OCI-LY7 (cell line): Measurements from ENCODE around the gene NXPH3. TPM values are rescaled to one million over a fixed set of nuclear protein-coding genes. Genes with fewer than 3 reads are reported as not detected.

Experiments used
- BruUV-seq: library from RNA; stranded (reverse); fragments of 400-500 nt; replicated peaks from 2 replicates; lab custom pipeline; 2021; lab: Mats Ljungman, UMichigan
- CTCF ChIA-PET: fragments of 300-600 bp; sonication (Branson Sonifier 250); formaldehyde crosslinking; loops from one replicate; lab custom pipeline; 2022; ENCODE audit warnings: antibody characterized with exemption; ENCODE audit not compliant: unreplicated experiment; lab: Charles Lee
- POLR2A ChIA-PET: fragments of 300-600 bp; sonication (Branson Sonifier 250); formaldehyde crosslinking; loops from one replicate; lab custom pipeline; 2022; ENCODE audit warnings: antibody characterized with exemption; lab: Charles Lee
- DNase-seq: peaks from one replicate; pipeline ENCODE4 v3.0.0-alpha.2; 2015; ENCODE audit warnings: low spot score
- H2AFZ ChIP-seq: fragments of 200-600 bp; sonication (generic), shearing (Covaris generic); 2 replicates; pipeline ENCODE4 v1.6.1; 2014; ENCODE audit warnings: mild to moderate bottlenecking, antibody characterized with exemption, low read length, moderate library complexity
- H3K27ac ChIP-seq: fragments of 200-600 bp; sonication (generic); 2 replicates; pipeline ENCODE4 v1.5.1; 2014; ENCODE audit warnings: mixed run types, low read depth, mild to moderate bottlenecking, moderate library complexity, low read length, inconsistent platforms; ENCODE audit not compliant: poor library complexity, severe bottlenecking
- H3K36me3 ChIP-seq: fragments of 200-600 bp; sonication (generic); 2 replicates; pipeline ENCODE4 v1.6.1; 2014; ENCODE audit warnings: mild to moderate bottlenecking, antibody characterized with exemption, low read length, moderate library complexity, mixed read lengths; ENCODE audit not compliant: insufficient read depth
- H3K4me1 ChIP-seq: fragments of 200-600 bp; sonication (generic); 2 replicates; pipeline ENCODE4 v1.5.1; 2014; ENCODE audit warnings: mild to moderate bottlenecking, low read length; ENCODE audit not compliant: insufficient read depth, poor library complexity, severe bottlenecking
- H3K4me2 ChIP-seq: fragments of 200-600 bp; sonication (generic); 2 replicates; pipeline ENCODE4 v1.6.1; 2014; ENCODE audit warnings: mild to moderate bottlenecking, low read length
- H3K4me3 ChIP-seq: fragments of 200-600 bp; sonication (generic); 2 replicates; pipeline ENCODE4 v1.5.1; 2014; ENCODE audit warnings: mild to moderate bottlenecking, low read depth, low read length; ENCODE audit not compliant: poor library complexity, severe bottlenecking
- H3K79me2 ChIP-seq: fragments of 200-600 bp; sonication (generic); 2 replicates; pipeline ENCODE4 v1.6.1; 2016; ENCODE audit warnings: low read depth, mild to moderate bottlenecking, low read length, moderate library complexity, mixed read lengths; ENCODE audit not compliant: insufficient read depth
- H3K9me2 ChIP-seq: fragments of 200-600 bp; sonication (generic); 2 replicates; pipeline ENCODE4 v1.6.1; 2016; ENCODE audit warnings: mild to moderate bottlenecking, low read length, mixed read lengths; ENCODE audit not compliant: insufficient read depth
- H3K9me3 ChIP-seq: fragments of 200-600 bp; sonication (generic); 2 replicates; pipeline ENCODE4 v1.6.1; 2014; ENCODE audit warnings: mild to moderate bottlenecking, mixed run types, low read length, mixed read lengths
- H4K20me1 ChIP-seq: fragments of 200-600 bp; sonication (generic); 2 replicates; pipeline ENCODE4 v1.6.1; 2014; ENCODE audit warnings: mild to moderate bottlenecking, antibody characterized with exemption, low read length, moderate library complexity, mixed read lengths; ENCODE audit not compliant: insufficient read depth
- CTCF ChIP-seq: fragments of 200-600 bp; sonication (generic); conservative IDR thresholded peaks from 2 replicates; pipeline ENCODE4 v1.5.1; 2014; ENCODE audit warnings: mild to moderate bottlenecking, antibody characterized with exemption, low read length, moderate library complexity, mixed read lengths
- EZH2phosphoT487 ChIP-seq: fragments of 200-600 bp; sonication (generic); IDR thresholded peaks from 2 replicates; pipeline ENCODE4 v1.6.1; 2018; ENCODE audit warnings: low read depth, borderline replicate concordance, mild to moderate bottlenecking, mixed run types, antibody characterized with exemption, low read length, moderate library complexity, mixed read lengths
- intact Hi-C: fragments of 100-400 bp; cut with micrococcal nuclease; formaldehyde crosslinking; loops from one replicate; pipeline ENCODE4 v1.10.0; 2022; ENCODE audit not compliant: unreplicated experiment
- total RNA-seq, 2 experiments: library from RNA; depleted of rRNA in 1 of 2; stranded (reverse); fragments of >200 nt in 1 of 2; shearing (Covaris generic) in 1 of 2; gene quantifications; 2 replicates each; pipeline ENCODE4 v1.2.3, GENCODE V29; 2014 to 2022

The NXPH3 gene
- total RNA-seq, 2 experiments from 2014 or later, result not detected

DNA sequence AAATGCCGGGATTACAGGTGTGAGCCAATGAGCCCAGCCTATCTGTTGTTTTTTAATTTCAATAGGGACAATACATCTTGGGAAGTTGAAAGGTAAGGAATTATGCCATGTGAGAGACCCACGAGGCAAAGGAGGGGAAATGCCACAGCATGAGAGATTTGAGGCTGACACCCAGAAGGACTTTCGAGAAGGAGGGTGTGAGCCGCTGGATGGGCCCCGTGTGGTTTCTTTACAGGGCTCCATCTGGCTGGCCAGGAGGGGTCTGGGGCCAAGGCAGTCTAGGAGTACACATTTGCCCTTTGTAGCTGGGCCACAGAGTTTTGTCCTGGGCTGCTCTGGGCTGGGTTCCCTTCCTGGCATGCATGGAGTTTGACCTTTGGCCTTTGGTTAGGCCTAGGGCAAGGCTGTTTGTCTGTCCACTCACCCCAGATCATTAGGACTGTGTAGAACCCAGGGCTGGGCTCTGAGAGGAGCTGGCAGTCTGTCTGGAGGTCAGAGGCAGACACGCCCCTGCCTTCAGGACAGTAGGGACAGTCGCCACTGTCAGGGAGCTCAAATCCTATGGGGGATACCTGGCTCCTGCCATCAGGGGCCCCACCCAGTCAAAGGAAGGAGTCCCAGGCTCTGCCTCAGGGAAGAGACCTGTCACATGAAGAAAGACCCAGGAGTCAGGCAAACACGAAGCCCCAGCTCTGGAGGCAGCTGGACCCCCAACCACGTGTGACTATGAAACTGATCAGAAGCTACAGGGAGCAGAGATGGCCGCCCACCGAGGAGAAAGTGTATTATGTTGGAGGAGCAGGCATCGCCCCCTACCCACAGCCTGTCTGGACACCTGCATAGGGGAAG, 24.2 kb upstream of the NXPH3 start:
- peaks cover 3% of the 10 kb centered on the region for H3K4me1 ChIP-seq
- no peak overlapping the region for H3K4me2 ChIP-seq
- no peak for DNase-seq
- no peaks in the 10 kb centered on the region for H3K9me3 ChIP-seq
- ChIA-PET POLR2A (no interaction called here), CTCF (no interaction called here)
- TF ChIP-seq CTCF (no peak), EZH2phosphoT487 (no peak)
- H3K79me2 ChIP-seq, result no peaks in the 10 kb centered on the region
- no peak overlapping the region for H3K4me3 ChIP-seq
- H2AFZ ChIP-seq, result no peak overlapping the region
- BruUV-seq, result no TSS peak
- H3K36me3 ChIP-seq, result no peaks in the 10 kb centered on the region
- no peaks in the 10 kb centered on the region for H4K20me1 ChIP-seq
- no peaks in the 10 kb centered on the region for H3K9me2 ChIP-seq
- H3K27ac ChIP-seq, result no peak overlapping the region
- intact Hi-C loops, result no loop called here

GRCh38 chr17:49552070-49552751, 23.5 kb upstream of the NXPH3 start:
- Histone ChIP-seq H3K36me3 (no peaks in the 10 kb centered on the region), H3K27ac (no peak overlapping the region), H3K79me2 (no peaks in the 10 kb centered on the region), H4K20me1 (no peaks in the 10 kb centered on the region), H2AFZ (no peak overlapping the region), H3K4me3 (no peak overlapping the region), H3K9me2 (no peaks in the 10 kb centered on the region), H3K4me2 (no peak overlapping the region), H3K4me1 (peaks cover 3% of the 10 kb centered on the region), H3K9me3 (no peaks in the 10 kb centered on the region)
- TF ChIP-seq CTCF, result no peak
- TF ChIP-seq EZH2phosphoT487, result no peak
- no peak for DNase-seq
- ChIA-PET POLR2A (interaction anchor here (0.5 to 1.1 kb wide), 3 partner anchors 13 to 481 kb away, joined by 3 read pairs; no protein-coding TSS in a partner anchor), CTCF (no interaction called here)
- no TSS peak for BruUV-seq
- intact Hi-C loops, result no loop called here
